SK-N-SH (cell line): Measurements from ENCODE around the gene MTAP. TPM values are rescaled to one million over a fixed set of nuclear protein-coding genes. Genes with fewer than 3 reads are reported as not detected.

ENCODE experiments used
- CTCF ChIA-PET: fragments of 300-600, 350-600 bp; formaldehyde crosslinking; extraction: SDS; loops from one replicate; lab custom pipeline; 2021; lab: Yijun Ruan, JAX
- POLR2A ChIA-PET: fragments of 350-600 bp; sonication (Branson Sonifier 250); formaldehyde crosslinking; extraction: SDS; loops from one replicate; lab custom pipeline; 2020; ENCODE audit warnings: antibody characterized with exemption, inconsistent platforms; lab: Yijun Ruan, JAX
- DNase-seq: peaks from one replicate; pipeline ENCODE4 v3.0.0; 2012
- H2AFZ ChIP-seq: fragments of 200-600 bp; sonication (generic); 2 replicates; pipeline ENCODE4 v1.8.1; 2016; ENCODE audit warnings: antibody characterized with exemption, mild to moderate bottlenecking, low read depth
- H3F3A ChIP-seq: fragments of 200-600 bp; sonication (generic); replicated peaks from 2 replicates; pipeline ENCODE3; 2016; ENCODE audit warnings: antibody characterized with exemption, mild to moderate bottlenecking; ENCODE audit not compliant: insufficient read depth
- H3K27ac ChIP-seq, 2 experiments: fragments of 200-500 bp in 1 of 2; fragments of 200-600 bp in 1 of 2; sonication (Bioruptor generic) in 1 of 2; sonication (generic), shearing (Covaris generic) in 1 of 2; 2 replicates each; pipeline versions ENCODE4 v1.5.1 to v1.6.1; 2014 to 2016; ENCODE audit warnings: low read depth in 2 of 2, inconsistent platforms in 1 of 2, low read length in 1 of 2, mild to moderate bottlenecking in 1 of 2, mixed read lengths in 1 of 2
- H3K27me3 ChIP-seq: fragments of 200-600 bp; sonication (generic), shearing (Covaris generic); 2 replicates; pipeline ENCODE4 v1.6.1; 2016; ENCODE audit warnings: mixed run types; ENCODE audit not compliant: insufficient read depth
- H3K36me3 ChIP-seq, 2 experiments: fragments of 200-500 bp in 1 of 2; fragments of 200-600 bp in 1 of 2; sonication (Bioruptor generic) in 1 of 2; sonication (generic) in 1 of 2; replicated peaks in 1 of 2; 2 replicates each; pipeline versions ENCODE3 to v1.5.1; 2014 to 2016; ENCODE audit warnings: low read length in 1 of 2, mild to moderate bottlenecking in 1 of 2; ENCODE audit not compliant: insufficient read depth in 2 of 2, control insufficient read depth in 1 of 2
- H3K4me1 ChIP-seq, 2 experiments: fragments of 200-500 bp in 1 of 2; fragments of 200-600 bp in 1 of 2; sonication (Bioruptor generic) in 1 of 2; sonication (generic), shearing (Covaris generic) in 1 of 2; 2 replicates each; pipeline versions ENCODE4 v1.5.1 to v1.6.1; 2014 to 2016; ENCODE audit warnings: low read depth in 1 of 2, low read length in 1 of 2, mixed run types in 1 of 2; ENCODE audit not compliant: insufficient read depth in 2 of 2, control insufficient read depth in 1 of 2
- H3K4me2 ChIP-seq: fragments of 200-600 bp; sonication (generic), shearing (Covaris generic); 2 replicates; pipeline ENCODE4 v1.6.1; 2017; ENCODE audit warnings: mixed run types
- H3K4me3 ChIP-seq, 2 experiments: fragments of 200-500 bp in 1 of 2; fragments of 200-600 bp in 1 of 2; sonication (Bioruptor generic) in 1 of 2; sonication (generic), shearing (Covaris generic) in 1 of 2; 2 replicates each; pipeline versions ENCODE4 v1.5.1 to v1.8.1; 2014 to 2016; ENCODE audit warnings: low read depth in 2 of 2, inconsistent platforms in 1 of 2, low read length in 1 of 2, mild to moderate bottlenecking in 1 of 2, mixed read lengths in 1 of 2, moderate library complexity in 1 of 2
- H3K79me2 ChIP-seq: fragments of 200-600 bp; sonication (generic); 2 replicates; pipeline ENCODE4 v1.8.1; 2017; ENCODE audit warnings: mild to moderate bottlenecking; ENCODE audit not compliant: insufficient read depth
- H3K9ac ChIP-seq: fragments of 200-600 bp; sonication (generic); 2 replicates; pipeline ENCODE4 v1.6.1; 2017; ENCODE audit warnings: mixed run types
- H3K9me2 ChIP-seq: fragments of 200-600 bp; sonication (generic); 2 replicates; pipeline ENCODE4 v1.6.1; 2017; ENCODE audit warnings: mixed run types
- H3K9me3 ChIP-seq: fragments of 200-600 bp; sonication (generic); 2 replicates; pipeline ENCODE4 v1.6.1; 2017; ENCODE audit warnings: mixed run types, mild to moderate bottlenecking, moderate library complexity
- H4K20me1 ChIP-seq: fragments of 200-600 bp; sonication (generic); 2 replicates; pipeline ENCODE4 v1.6.1; 2017; ENCODE audit warnings: mild to moderate bottlenecking, mixed run types; ENCODE audit not compliant: insufficient read depth
- FOSL2 ChIP-seq: IDR thresholded peaks from 2 replicates; pipeline ENCODE4 v1.4.0; 2012; ENCODE audit warnings: low read depth, mild to moderate bottlenecking, moderate library complexity, borderline replicate concordance
- GATA2 ChIP-seq: sonication (generic); formaldehyde crosslinking; IDR thresholded peaks from 2 replicates; pipeline ENCODE4 v1.5.0; 2020; ENCODE audit warnings: mild to moderate bottlenecking, missing genetic modification reagents
- MAX ChIP-seq: IDR thresholded peaks from 2 replicates; pipeline ENCODE4 v1.4.0; 2012; ENCODE audit warnings: low read depth
- MEF2A ChIP-seq: IDR thresholded peaks from 2 replicates; pipeline ENCODE4 v1.4.0; 2012; ENCODE audit warnings: low read depth, borderline replicate concordance
- MXI1 ChIP-seq: IDR thresholded peaks from 2 replicates; pipeline ENCODE4 v1.6.1; 2012; ENCODE audit warnings: mild to moderate bottlenecking, low read depth, low read length, improper control_type of control experiment
- NFIC ChIP-seq: IDR thresholded peaks from 2 replicates; pipeline ENCODE4 v1.4.0; 2012; ENCODE audit warnings: borderline replicate concordance
- PBX3 ChIP-seq: IDR thresholded peaks from 2 replicates; pipeline ENCODE4; 2012
- RXRA ChIP-seq: IDR thresholded peaks from 2 replicates; pipeline ENCODE4 v1.4.0; 2012; ENCODE audit warnings: low read depth, mild to moderate bottlenecking, borderline replicate concordance
- SMC3 ChIP-seq: IDR thresholded peaks from 2 replicates; pipeline ENCODE4 v1.6.1; 2012; ENCODE audit warnings: low read depth, low read length, improper control_type of control experiment
- TAF1 ChIP-seq: IDR thresholded peaks from 2 replicates; pipeline ENCODE4 v1.6.1; 2012; ENCODE audit warnings: low read depth, mild to moderate bottlenecking, low read length, moderate library complexity, borderline replicate concordance
- USF1 ChIP-seq: IDR thresholded peaks from 2 replicates; pipeline ENCODE4 v1.4.0; 2012; ENCODE audit warnings: low read depth, borderline replicate concordance
- WGBS: methylation state at CpG from one replicate; pipeline ENCODE4 v1.1.6; 2017; ENCODE audit warnings: low lambda C conversion rate; 5-methylcytosine and 5-hydroxymethylcytosine counted together
- polyA plus RNA-seq, 3 experiments: library from polyadenylated mRNA; depleted of rRNA; stranded (reverse); fragments of >200 nt; gene quantifications; 2 replicates each; pipeline ENCODE4 v1.2.3, GENCODE V29; 2012

The MTAP gene
- polyA plus RNA-seq, 1 of the 3 experiments (the other 2 are of a cell fraction): 9.8 TPM

- Histone ChIP-seq H4K20me1 (no peaks in the 10 kb centered on the region), H3K27me3 (no peaks in the 10 kb centered on the region), H3K36me3 (peaks cover 52 to 64% of the 10 kb centered on the region in 2 experiments), H3K79me2 (no peaks in the 10 kb centered on the region), H3K9ac (no peak overlapping the region), H3K9me2 (no peaks in the 10 kb centered on the region), H3K4me1 (no peaks in the 10 kb centered on the region), H3K4me3 (no peak overlapping the region)
- no peak for DNase-seq
- ChIA-PET CTCF (interaction anchor here (1.7 kb wide), 1 partner anchor 43 kb away, joined by 6 read pairs; no protein-coding TSS in a partner anchor), POLR2A (no interaction called here)
- no peak for TF ChIP-seq NFIC
- TF ChIP-seq FOSL2: no peak
- TF ChIP-seq, all 33 proteins: peak for 0
- Histone ChIP-seq H3K27ac (no peak overlapping the region), H2AFZ (no peak overlapping the region), H3F3A (no peaks in the 10 kb centered on the region), H3K4me2 (no peak overlapping the region), H3K9me3 (no peaks in the 10 kb centered on the region)
- 97% methylated on average over 5 of the region's 5 CpGs for WGBS
Observed at GRCh38 chr9:21856301-21857094, 54.1 kb downstream of the MTAP start.

- Histone ChIP-seq H3K36me3 (peaks cover 70 to 74% of the 10 kb centered on the region in 2 experiments), H3K9me3 (no peaks in the 10 kb centered on the region), H2AFZ (no peak overlapping the region), H3K79me2 (no peaks in the 10 kb centered on the region), H3K9ac (no peak overlapping the region), H3K27me3 (no peaks in the 10 kb centered on the region), H3K27ac (no peak overlapping the region), H4K20me1 (no peaks in the 10 kb centered on the region), H3K4me1 (no peaks in the 10 kb centered on the region), H3K4me3 (no peak overlapping the region), H3F3A (peaks cover 12% of the 10 kb centered on the region), H3K4me2 (no peak overlapping the region), H3K9me2 (no peaks in the 10 kb centered on the region)
- ChIA-PET CTCF (no interaction called here), POLR2A (no interaction called here)
- TF ChIP-seq MEF2A (no peak), MAX (no peak), USF1 (no peak), SMC3 (no peak), GATA2 (no peak), RXRA (no peak), MXI1 (no peak), TAF1 (no peak)
- DNase-seq: no peak
- 96% methylated on average over 1 of the region's 1 CpG for WGBS
Observed at GRCh38 chr9:21862871-21863270, 60.4 kb downstream of the MTAP start.

- no peaks in the 10 kb centered on the region for H3K9me2 ChIP-seq
- no peak for DNase-seq
- no peaks in the 10 kb centered on the region for H3K4me1 ChIP-seq
- H3F3A ChIP-seq: peaks cover 12% of the 10 kb centered on the region
- ChIA-PET CTCF (no interaction called here), POLR2A (no interaction called here)
- H3K79me2 ChIP-seq: no peaks in the 10 kb centered on the region
- no peak overlapping the region for H3K9ac ChIP-seq
- H3K9me3 ChIP-seq: no peaks in the 10 kb centered on the region
- TF ChIP-seq PBX3: no peak
- no peaks in the 10 kb centered on the region for H4K20me1 ChIP-seq
- WGBS: 100% methylated on average over 1 of the region's 5 CpGs
- H2AFZ ChIP-seq: no peak overlapping the region
- H3K4me2 ChIP-seq: no peak overlapping the region
- H3K36me3 ChIP-seq: peaks cover 65 to 68% of the 10 kb centered on the region in 2 experiments
- no peaks in the 10 kb centered on the region for H3K27me3 ChIP-seq
- H3K4me3 ChIP-seq: no peak overlapping the region
- H3K27ac ChIP-seq: no peak overlapping the region
Observed at GRCh38 chr9:21864505-21864904, 62.1 kb downstream of the MTAP start.
